K562 (cell line): Measurements from ENCODE around the gene TFPI. TPM values are rescaled to one million over a fixed set of nuclear protein-coding genes. Genes with fewer than 3 reads are reported as not detected.
A peak's percentile ranks its signal among the peaks of the same experiment; 100 is the strongest.

Experiments used
- ATAC-seq: fragments of 200-7000 bp; cut with Tn5 transposase; 3 replicates; pipeline ENCODE4 v1.9.1; 2020; ENCODE audit warnings: moderate library complexity
- BruUV-seq: library from RNA; stranded (reverse); fragments of 400-500 nt; replicated peaks from 2 replicates; lab custom pipeline; 2021; lab: Mats Ljungman, UMichigan
- CTCF ChIA-PET: fragments of 300-600 bp; formaldehyde crosslinking; extraction: SDS; loops from one replicate; lab custom pipeline; 2021; ENCODE audit warnings: low intra/inter-chr PET ratio; lab: Yijun Ruan, JAX
- POLR2A ChIA-PET: fragments of 300-600, 350-650 bp; sonication (Branson Sonifier 250); formaldehyde crosslinking; extraction: SDS; loops from one replicate; lab custom pipeline; 2021; ENCODE audit warnings: antibody characterized with exemption, inconsistent platforms; lab: Yijun Ruan, JAX
- DNase-seq, 4 experiments: peaks; one replicate each; pipeline versions ENCODE4 v3.0.0 to v3.0.0-alpha.2; 2011 to 2018; ENCODE audit warnings: low spot score in 3 of 4, mixed read lengths in 3 of 4; ENCODE audit errors: extremely low read depth in 1 of 4
- FAIRE-seq: peaks from 2 replicates; lab custom pipeline; 2011; peaks lifted over from hg19 to GRCh38; lab: Jason Lieb, UNC
- H2AFZ ChIP-seq: 2 replicates; pipeline ENCODE4 v1.6.0; 2011; ENCODE audit warnings: low read depth, low read length, control low read depth, inconsistent platforms
- H3K27ac ChIP-seq: fragments of 200-600 bp; 3 replicates; pipeline ENCODE4 v1.8.0; 2011; ENCODE audit warnings: low read depth, mild to moderate bottlenecking, control low read depth, inconsistent platforms, low read length, moderate library complexity, mixed read lengths; ENCODE audit errors: extremely low read depth
- H3K27me3 ChIP-seq, 2 experiments: fragments of 300-600 bp in 1 of 2; 2 replicates in 1 of 2; 3 replicates in 1 of 2; pipeline versions ENCODE4 v1.6.0 to v1.8.0; 2011; ENCODE audit warnings: inconsistent platforms in 2 of 2, low read length in 2 of 2, mild to moderate bottlenecking in 1 of 2, mixed read lengths in 1 of 2, moderate library complexity in 1 of 2; ENCODE audit not compliant: control insufficient read depth in 2 of 2, insufficient read depth in 2 of 2
- H3K36me3 ChIP-seq: fragments of 300-600 bp; 3 replicates; pipeline ENCODE4 v1.8.0; 2011; ENCODE audit warnings: mild to moderate bottlenecking, low read length, inconsistent platforms; ENCODE audit not compliant: control insufficient read depth, insufficient read depth
- H3K4me1 ChIP-seq, 2 experiments: fragments of 200-600 bp in 1 of 2; replicated peaks in 1 of 2; 2 replicates in 1 of 2; 3 replicates in 1 of 2; pipeline versions ENCODE4 v1.5.1 to v1.8.0; 2011; ENCODE audit warnings: inconsistent platforms in 2 of 2, low read length in 2 of 2, mild to moderate bottlenecking in 1 of 2, mixed read lengths in 1 of 2, moderate library complexity in 1 of 2; ENCODE audit not compliant: control insufficient read depth in 2 of 2, insufficient read depth in 2 of 2
- H3K4me2 ChIP-seq: 2 replicates; pipeline ENCODE4 v1.6.1; 2011; ENCODE audit warnings: low read length, control low read depth, inconsistent platforms, mixed read lengths; ENCODE audit not compliant: insufficient read depth
- H3K4me3 ChIP-seq: fragments of 200-600 bp; sonication (generic), shearing (Covaris generic); 2 replicates; pipeline ENCODE4 v1.5.1; 2016; ENCODE audit warnings: control low read depth, inconsistent platforms
- H3K79me2 ChIP-seq: fragments of 200-600 bp; 3 replicates; pipeline ENCODE4 v1.8.0; 2011; ENCODE audit warnings: low read length, inconsistent platforms; ENCODE audit not compliant: control insufficient read depth, insufficient read depth
- H3K9ac ChIP-seq, 2 experiments: 2 replicates each; pipeline versions ENCODE4 v1.6.0 to v1.6.1; 2011; ENCODE audit warnings: low read depth in 2 of 2, low read length in 2 of 2, control low read depth in 1 of 2, inconsistent platforms in 1 of 2, mild to moderate bottlenecking in 1 of 2, mixed read lengths in 1 of 2; ENCODE audit not compliant: insufficient read depth in 1 of 2
- H3K9me1 ChIP-seq: one replicate; pipeline ENCODE4 v1.6.0; 2011; ENCODE audit warnings: inconsistent platforms, mild to moderate bottlenecking, low read length, moderate library complexity; ENCODE audit not compliant: control insufficient read depth, insufficient read depth
- H3K9me3 ChIP-seq: replicated peaks from 2 replicates; pipeline ENCODE4 v1.5.1; 2011; ENCODE audit warnings: low read depth, low read length, inconsistent platforms; ENCODE audit not compliant: control insufficient read depth, insufficient read depth
- H4K20me1 ChIP-seq: replicated peaks from 2 replicates; pipeline ENCODE4 v1.6.1; 2011; ENCODE audit warnings: low read length, inconsistent platforms, mixed read lengths; ENCODE audit not compliant: control insufficient read depth, insufficient read depth
- DACH1 ChIP-seq: fragments of 450-650 bp; IDR thresholded peaks from 2 replicates; pipeline ENCODE4 v1.6.1; 2018; ENCODE audit not compliant: partially characterized antibody
- GATAD2B ChIP-seq: fragments of 450-650 bp; IDR thresholded peaks from 2 replicates; pipeline ENCODE4 v1.6.1; 2017; ENCODE audit warnings: mild to moderate bottlenecking, borderline replicate concordance
- KDM1A ChIP-seq, 2 experiments: fragments of 450-650 bp; IDR thresholded peaks; 2 replicates each; pipeline ENCODE4 v1.6.1; 2016; ENCODE audit warnings: mild to moderate bottlenecking in 2 of 2
- KDM4B ChIP-seq, 2 experiments: fragments of 450-650 bp in 1 of 2; sonication (generic) in 1 of 2; IDR thresholded peaks; 2 replicates each; pipeline ENCODE4 v1.6.1; 2016 to 2017; ENCODE audit warnings: borderline replicate concordance in 2 of 2, antibody characterized with exemption in 1 of 2, low read depth in 1 of 2, mild to moderate bottlenecking in 1 of 2
- TCFL5 ChIP-seq: fragments of 250-450 bp; sonication (Bioruptor Pico); conservative IDR thresholded peaks from 2 replicates; pipeline ENCODE4 v1.6.1; 2021; ENCODE audit warnings: mild to moderate bottlenecking, moderate library complexity, matching md5 sums
- ZNF644 ChIP-seq: fragments of 200-800 bp; sonication (Bioruptor generic); IDR thresholded peaks from 2 replicates; pipeline ENCODE4 v1.6.1; 2016; ENCODE audit warnings: low read depth, missing genetic modification characterization, missing compliant biosample characterization
- in situ Hi-C: fragments of 300-500 bp; cut with MboI; formaldehyde crosslinking; loops from 4 replicates; pipeline ENCODE4 v1.15.0; 2018; ENCODE audit warnings: inconsistent platforms, mixed read lengths
- intact Hi-C: fragments of 100-400 bp; cut with micrococcal nuclease; formaldehyde crosslinking; loops from 2 replicates; pipeline ENCODE4 v1.14.2; 2022
- polyA plus RNA-seq, 8 experiments: library from polyadenylated mRNA; depleted of rRNA in 4 of 8; stranded (reverse) in 5 of 8; unstranded in 3 of 8; fragments of >200 nt; fragmentation: Nextera tagmentation in 2 of 8; fragmentation: Illumina TruSeq in 1 of 8; extraction: Ambion mirVana in 2 of 8; extraction: Trizol in 1 of 8; gene quantifications; 2 replicates each; pipeline versions ENCODE4 v1.2.1 to v1.2.3, GENCODE V29; 2011 to 2014; ENCODE audit warnings: inconsistent platforms in 1 of 8, missing spikeins in 1 of 8
- total RNA-seq, 7 experiments: library from RNA; depleted of rRNA in 6 of 7; stranded (reverse); fragments of >200 nt in 6 of 7; fragmentation: Illumina TruSeq in 2 of 7; extraction: Trizol in 2 of 7; gene quantifications; 2 replicates each; pipeline versions ENCODE4 v1.2.1 to v1.2.3, GENCODE V29; 2011 to 2021; ENCODE audit warnings: low replicate concordance in 1 of 7
- TF ChIP-seq, protein P1 (sequence below), 2 experiments: fragments of 450-650 bp in 1 of 2; sonication (generic) in 1 of 2; formaldehyde crosslinking; conservative IDR thresholded peaks; 2 replicates each; pipeline versions ENCODE4 v1.4.0 to v1.8.1; 2020 to 2022; ENCODE audit warnings: mild to moderate bottlenecking in 1 of 2, missing genetic modification reagents in 1 of 2

TFPI gene
- total and polyA plus RNA-seq, 9 of the 15 experiments (the other 6 are each of a cell fraction or from before 2014, with no cell fraction given) = 53.5 to 219 (median 100) TPM

- no TSS peak for BruUV-seq
- POLR2A ChIA-PET = interaction anchor here (0.8 kb wide), 1 partner anchor 12 kb away, joined by 3 read pairs; no protein-coding TSS in a partner anchor
- TF ChIP-seq ZNF644 (tag) = no peak
- no peak for TF ChIP-seq TCFL5 (CRISPR knock-in tag)
- peak in 1 of 2 experiments; percentile 36; a peak in 1 of 4 replicates for TF ChIP-seq KDM1A (IDR thresholded peaks at IDR 0.05)
- TF ChIP-seq, protein P1, sequence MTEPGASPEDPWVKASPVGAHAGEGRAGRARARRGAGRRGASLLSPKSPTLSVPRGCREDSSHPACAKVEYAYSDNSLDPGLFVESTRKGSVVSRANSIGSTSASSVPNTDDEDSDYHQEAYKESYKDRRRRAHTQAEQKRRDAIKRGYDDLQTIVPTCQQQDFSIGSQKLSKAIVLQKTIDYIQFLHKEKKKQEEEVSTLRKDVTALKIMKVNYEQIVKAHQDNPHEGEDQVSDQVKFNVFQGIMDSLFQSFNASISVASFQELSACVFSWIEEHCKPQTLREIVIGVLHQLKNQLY (CRISPR knock-in tag; conservative IDR thresholded peaks at IDR 0.05) = no peak
- TF ChIP-seq KDM4B (IDR thresholded peaks at IDR 0.05; ENCODE audit: borderline replicate concordance in 2 of 2, low read depth in 1 of 2) = no peak
- TF ChIP-seq DACH1 = peak; percentile 82
- TF ChIP-seq GATAD2B = peak; percentile 80
- TF ChIP-seq, all 486 proteins: peak for 3
- Histone ChIP-seq H3K27me3 (no peaks in the 10 kb centered on the region), H3K27ac (peak overlapping the region; percentile 90), H3K79me2 (peaks cover 67% of the 10 kb centered on the region), H3K4me3 (peak overlapping the region; percentile 53), H2AFZ (no peak overlapping the region; the same call in 1 of the 2 replicates), H3K9me1 (no peaks in the 10 kb centered on the region), H3K9me3 (no peaks in the 10 kb centered on the region), H3K4me1 (peaks cover 0 to 15% of the 10 kb centered on the region in 2 experiments; a peak in 2 of 5 replicates), H3K9ac (peak overlapping the region in 1 of 2 experiments; percentile 95; a peak in 2 of 4 replicates), H4K20me1 (no peaks in the 10 kb centered on the region), H3K36me3 (peaks cover 20% of the 10 kb centered on the region), H3K4me2 (peak overlapping the region; percentile 74)
- no peak for DNase-seq
- intact Hi-C loops = no loop called here
- FAIRE-seq = no peak
- in situ Hi-C loops = no loop called here
- CTCF ChIA-PET = no interaction called here
- ATAC-seq = no peak
These were observed 1.9 kb downstream of the TFPI start for GRCh38 chr2:187552381-187552780.
